ENCODE measurements around the gene EHD3.

Gene EHD3

DNA sequence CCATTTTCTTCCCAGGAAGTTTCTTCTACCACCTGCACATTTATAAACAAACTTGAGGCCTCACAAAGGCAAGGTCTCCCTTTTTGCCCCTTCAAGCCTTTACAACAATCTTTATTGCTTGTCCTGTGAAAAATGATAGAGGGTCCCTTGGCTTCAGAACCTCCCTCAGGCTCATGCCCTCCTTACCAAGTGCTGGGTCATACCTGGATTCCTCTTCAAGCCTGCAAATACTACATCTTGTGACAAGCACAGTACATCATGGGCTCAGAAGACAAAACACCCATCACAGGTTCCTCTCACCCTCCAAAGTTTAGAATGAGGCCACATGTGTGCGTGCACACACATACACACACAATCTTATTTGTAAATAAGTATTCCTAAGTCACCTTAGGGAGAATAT lies 25.7 kb upstream of the EHD3 start:
- no peak overlapping the region for H3K4me3 ChIP-seq (replicated peaks; ENCODE audit: insufficient read depth, low read length)
- H3K27me3 ChIP-seq (ENCODE audit: insufficient read depth, poor library complexity, severe bottlenecking), result no peaks in the 10 kb centered on the region
- no peak for TF ChIP-seq POLR2AphosphoS5 (IDR thresholded peaks at IDR 0.05; ENCODE audit: low read depth)
- TF ChIP-seq, protein P1, sequence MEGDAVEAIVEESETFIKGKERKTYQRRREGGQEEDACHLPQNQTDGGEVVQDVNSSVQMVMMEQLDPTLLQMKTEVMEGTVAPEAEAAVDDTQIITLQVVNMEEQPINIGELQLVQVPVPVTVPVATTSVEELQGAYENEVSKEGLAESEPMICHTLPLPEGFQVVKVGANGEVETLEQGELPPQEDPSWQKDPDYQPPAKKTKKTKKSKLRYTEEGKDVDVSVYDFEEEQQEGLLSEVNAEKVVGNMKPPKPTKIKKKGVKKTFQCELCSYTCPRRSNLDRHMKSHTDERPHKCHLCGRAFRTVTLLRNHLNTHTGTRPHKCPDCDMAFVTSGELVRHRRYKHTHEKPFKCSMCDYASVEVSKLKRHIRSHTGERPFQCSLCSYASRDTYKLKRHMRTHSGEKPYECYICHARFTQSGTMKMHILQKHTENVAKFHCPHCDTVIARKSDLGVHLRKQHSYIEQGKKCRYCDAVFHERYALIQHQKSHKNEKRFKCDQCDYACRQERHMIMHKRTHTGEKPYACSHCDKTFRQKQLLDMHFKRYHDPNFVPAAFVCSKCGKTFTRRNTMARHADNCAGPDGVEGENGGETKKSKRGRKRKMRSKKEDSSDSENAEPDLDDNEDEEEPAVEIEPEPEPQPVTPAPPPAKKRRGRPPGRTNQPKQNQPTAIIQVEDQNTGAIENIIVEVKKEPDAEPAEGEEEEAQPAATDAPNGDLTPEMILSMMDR (IDR thresholded peaks at IDR 0.05; ENCODE audit: insufficient read depth, low read length), result no peak
- no peak for TF ChIP-seq SPI1 (IDR thresholded peaks at IDR 0.05; ENCODE audit: borderline replicate concordance, low read depth)
- TF ChIP-seq GABPA (IDR thresholded peaks at IDR 0.05; ENCODE audit: low read depth), result no peak
- TF ChIP-seq, protein P2, sequence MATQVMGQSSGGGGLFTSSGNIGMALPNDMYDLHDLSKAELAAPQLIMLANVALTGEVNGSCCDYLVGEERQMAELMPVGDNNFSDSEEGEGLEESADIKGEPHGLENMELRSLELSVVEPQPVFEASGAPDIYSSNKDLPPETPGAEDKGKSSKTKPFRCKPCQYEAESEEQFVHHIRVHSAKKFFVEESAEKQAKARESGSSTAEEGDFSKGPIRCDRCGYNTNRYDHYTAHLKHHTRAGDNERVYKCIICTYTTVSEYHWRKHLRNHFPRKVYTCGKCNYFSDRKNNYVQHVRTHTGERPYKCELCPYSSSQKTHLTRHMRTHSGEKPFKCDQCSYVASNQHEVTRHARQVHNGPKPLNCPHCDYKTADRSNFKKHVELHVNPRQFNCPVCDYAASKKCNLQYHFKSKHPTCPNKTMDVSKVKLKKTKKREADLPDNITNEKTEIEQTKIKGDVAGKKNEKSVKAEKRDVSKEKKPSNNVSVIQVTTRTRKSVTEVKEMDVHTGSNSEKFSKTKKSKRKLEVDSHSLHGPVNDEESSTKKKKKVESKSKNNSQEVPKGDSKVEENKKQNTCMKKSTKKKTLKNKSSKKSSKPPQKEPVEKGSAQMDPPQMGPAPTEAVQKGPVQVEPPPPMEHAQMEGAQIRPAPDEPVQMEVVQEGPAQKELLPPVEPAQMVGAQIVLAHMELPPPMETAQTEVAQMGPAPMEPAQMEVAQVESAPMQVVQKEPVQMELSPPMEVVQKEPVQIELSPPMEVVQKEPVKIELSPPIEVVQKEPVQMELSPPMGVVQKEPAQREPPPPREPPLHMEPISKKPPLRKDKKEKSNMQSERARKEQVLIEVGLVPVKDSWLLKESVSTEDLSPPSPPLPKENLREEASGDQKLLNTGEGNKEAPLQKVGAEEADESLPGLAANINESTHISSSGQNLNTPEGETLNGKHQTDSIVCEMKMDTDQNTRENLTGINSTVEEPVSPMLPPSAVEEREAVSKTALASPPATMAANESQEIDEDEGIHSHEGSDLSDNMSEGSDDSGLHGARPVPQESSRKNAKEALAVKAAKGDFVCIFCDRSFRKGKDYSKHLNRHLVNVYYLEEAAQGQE (IDR thresholded peaks at IDR 0.05; ENCODE audit: insufficient replicate concordance, low read depth), result no peak
- DNase-seq (ENCODE audit: low read depth in 1 of 2, low spot score in 1 of 2), result no peak
- H3K27ac ChIP-seq (replicated peaks), result no peak overlapping the region

DNA sequence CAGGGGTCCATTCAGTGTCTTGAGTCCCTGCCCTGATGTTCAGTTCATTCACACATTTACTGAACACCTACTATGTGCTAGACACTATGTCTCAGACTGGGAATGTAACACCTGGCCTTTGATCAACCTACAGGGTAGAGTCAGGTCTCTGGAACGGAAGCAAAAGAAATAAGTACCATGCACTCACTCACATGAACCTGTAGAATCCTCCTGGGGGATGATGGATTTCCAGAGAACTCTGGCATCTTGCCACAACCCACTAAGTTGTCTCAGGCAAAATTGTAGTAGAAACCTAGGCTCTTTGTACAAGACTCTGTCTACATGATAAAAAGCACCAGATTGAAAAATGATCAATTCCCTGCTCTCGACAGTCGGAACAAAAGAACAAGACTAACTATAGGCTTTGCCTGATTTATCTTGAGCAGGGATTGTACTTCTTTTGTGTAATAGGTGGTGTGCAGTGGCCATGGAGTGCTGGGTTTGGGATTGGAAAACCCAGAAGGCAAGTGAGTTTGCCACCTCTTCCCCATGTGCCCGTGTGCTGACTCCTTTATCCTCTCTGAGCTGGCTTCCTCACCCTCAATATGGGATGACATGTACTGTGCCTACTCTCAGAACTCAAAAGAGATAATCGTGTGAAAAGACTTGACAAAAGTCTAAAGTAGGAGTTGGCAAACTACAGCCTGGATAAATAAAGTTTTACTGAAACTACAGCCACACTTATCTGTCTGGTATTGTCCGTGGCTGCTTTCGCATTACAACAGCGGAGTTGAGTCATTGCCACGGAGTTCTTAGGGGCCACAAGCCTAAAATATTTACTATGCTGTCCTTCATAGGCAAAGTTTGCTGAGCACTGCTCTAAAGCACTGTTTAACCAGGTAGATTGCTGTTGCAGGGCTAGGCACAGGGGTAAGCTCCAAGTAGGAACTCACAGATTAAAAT lies 21.0 kb upstream of the EHD3 start:
- H3K27me3 ChIP-seq (ENCODE audit: insufficient read depth, poor library complexity, severe bottlenecking), result peaks cover 3% of the 10 kb centered on the region
- H3K27ac ChIP-seq (replicated peaks), result no peak overlapping the region
- H3K4me3 ChIP-seq (replicated peaks; ENCODE audit: insufficient read depth, low read length), result no peak overlapping the region
- DNase-seq (ENCODE audit: low read depth in 1 of 2, low spot score in 1 of 2), result no peak
- TF ChIP-seq, protein P2 (IDR thresholded peaks at IDR 0.05; ENCODE audit: insufficient replicate concordance, low read depth), result no peak
- TF ChIP-seq SPI1 (IDR thresholded peaks at IDR 0.05; ENCODE audit: borderline replicate concordance, low read depth) (no peak), GABPA (IDR thresholded peaks at IDR 0.05; ENCODE audit: low read depth) (no peak), POLR2AphosphoS5 (IDR thresholded peaks at IDR 0.05; ENCODE audit: low read depth) (no peak)
- TF ChIP-seq, protein P1 (IDR thresholded peaks at IDR 0.05; ENCODE audit: insufficient read depth, low read length), result no peak

DNA sequence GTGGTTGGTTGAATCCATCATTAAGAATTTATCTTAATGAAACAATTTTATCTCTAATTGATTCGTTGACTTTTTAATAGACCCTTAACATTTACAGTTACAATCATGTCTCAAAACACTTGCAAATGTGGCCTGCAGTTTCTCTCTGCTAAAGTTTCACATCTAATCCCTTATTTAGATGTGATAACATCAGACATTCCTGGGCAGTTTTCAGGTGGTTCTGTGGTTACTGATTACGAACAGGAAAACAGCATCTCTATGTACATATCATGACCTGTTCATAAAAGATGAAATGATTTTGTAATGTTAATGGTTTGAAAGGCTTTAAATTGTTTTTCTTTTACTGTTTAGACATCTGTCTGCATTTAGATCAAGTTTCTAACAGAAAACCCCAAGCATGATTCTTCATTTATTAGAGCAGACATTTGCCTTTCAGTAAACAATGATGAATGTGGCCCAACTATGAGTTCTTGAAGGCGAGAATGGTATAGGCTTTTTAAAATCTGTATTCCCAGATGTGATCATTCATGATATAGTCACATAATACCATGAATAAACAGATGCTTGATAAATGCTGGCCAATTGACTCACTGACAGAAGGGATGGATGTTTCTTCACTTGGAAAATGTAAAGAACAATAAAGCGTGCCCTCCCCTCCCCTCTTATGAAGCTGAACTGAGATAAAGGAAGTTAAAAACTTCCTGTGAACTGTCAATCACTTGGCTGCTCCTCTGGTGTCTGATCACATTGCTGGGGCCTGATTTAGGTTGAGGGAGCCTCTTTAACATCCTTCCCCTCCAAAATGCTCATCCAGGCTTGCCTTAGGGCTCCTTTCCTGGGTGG lies 20.1 kb upstream of the EHD3 start:
- Histone ChIP-seq H3K4me3 (replicated peaks; ENCODE audit: insufficient read depth, low read length) (no peak overlapping the region), H3K27me3 (ENCODE audit: insufficient read depth, poor library complexity, severe bottlenecking) (peaks cover 3% of the 10 kb centered on the region), H3K27ac (replicated peaks) (no peak overlapping the region)
- TF ChIP-seq, protein P1 (IDR thresholded peaks at IDR 0.05; ENCODE audit: insufficient read depth, low read length), result no peak
- TF ChIP-seq POLR2AphosphoS5 (IDR thresholded peaks at IDR 0.05; ENCODE audit: low read depth) (no peak), GABPA (IDR thresholded peaks at IDR 0.05; ENCODE audit: low read depth) (no peak), SPI1 (IDR thresholded peaks at IDR 0.05; ENCODE audit: borderline replicate concordance, low read depth) (no peak)
- TF ChIP-seq, protein P2 (IDR thresholded peaks at IDR 0.05; ENCODE audit: insufficient replicate concordance, low read depth), result no peak
- no peak for DNase-seq (ENCODE audit: low read depth in 1 of 2, low spot score in 1 of 2)
